Activated gamma-delta T cell treated with anti-CD3 and anti-CD28 coated beads, Interleukin-2, amount 50 U/mL, for 16 hours (primary cell): ENCODE measurements around the gene DPPA4.
"Not testable (repeated sequence)": the region's sequence is repeated elsewhere in the genome, so short reads cannot be mapped to it uniquely, and the experiment has no call there.

ENCODE experiments used
- DNase-seq: peaks from one replicate; pipeline ENCODE4 v3.0.0-alpha.2; 2020; ENCODE audit warnings: low read depth

Gene DPPA4, protein sequence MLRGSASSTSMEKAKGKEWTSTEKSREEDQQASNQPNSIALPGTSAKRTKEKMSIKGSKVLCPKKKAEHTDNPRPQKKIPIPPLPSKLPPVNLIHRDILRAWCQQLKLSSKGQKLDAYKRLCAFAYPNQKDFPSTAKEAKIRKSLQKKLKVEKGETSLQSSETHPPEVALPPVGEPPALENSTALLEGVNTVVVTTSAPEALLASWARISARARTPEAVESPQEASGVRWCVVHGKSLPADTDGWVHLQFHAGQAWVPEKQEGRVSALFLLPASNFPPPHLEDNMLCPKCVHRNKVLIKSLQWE

DNA sequence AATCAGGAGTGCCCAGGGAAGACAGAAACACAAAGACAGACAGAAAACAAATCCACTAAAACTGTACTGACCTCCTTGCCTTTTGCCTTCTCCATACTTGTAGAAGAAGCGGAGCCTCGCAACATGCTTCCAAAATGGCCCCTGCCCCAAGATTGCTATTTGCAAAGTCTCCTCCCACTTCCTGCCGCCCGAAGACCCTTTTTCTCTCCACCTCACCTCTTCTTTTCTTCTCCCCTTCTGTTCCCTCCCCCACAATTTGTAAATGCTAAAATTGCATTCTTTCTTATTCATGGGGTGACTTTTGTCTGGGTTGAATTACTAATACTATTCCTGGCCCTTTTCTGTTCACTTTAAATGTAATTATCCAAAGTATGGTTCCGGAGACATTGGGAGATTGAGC is at the start of gene DPPA4:
Gene DPPA4, minus strand, starts transcription at position 154 of the 400 bp plus-strand sequence. Its CDS starts 29 bp downstream, at position 125.
- DNase-seq: no peak

DNA sequence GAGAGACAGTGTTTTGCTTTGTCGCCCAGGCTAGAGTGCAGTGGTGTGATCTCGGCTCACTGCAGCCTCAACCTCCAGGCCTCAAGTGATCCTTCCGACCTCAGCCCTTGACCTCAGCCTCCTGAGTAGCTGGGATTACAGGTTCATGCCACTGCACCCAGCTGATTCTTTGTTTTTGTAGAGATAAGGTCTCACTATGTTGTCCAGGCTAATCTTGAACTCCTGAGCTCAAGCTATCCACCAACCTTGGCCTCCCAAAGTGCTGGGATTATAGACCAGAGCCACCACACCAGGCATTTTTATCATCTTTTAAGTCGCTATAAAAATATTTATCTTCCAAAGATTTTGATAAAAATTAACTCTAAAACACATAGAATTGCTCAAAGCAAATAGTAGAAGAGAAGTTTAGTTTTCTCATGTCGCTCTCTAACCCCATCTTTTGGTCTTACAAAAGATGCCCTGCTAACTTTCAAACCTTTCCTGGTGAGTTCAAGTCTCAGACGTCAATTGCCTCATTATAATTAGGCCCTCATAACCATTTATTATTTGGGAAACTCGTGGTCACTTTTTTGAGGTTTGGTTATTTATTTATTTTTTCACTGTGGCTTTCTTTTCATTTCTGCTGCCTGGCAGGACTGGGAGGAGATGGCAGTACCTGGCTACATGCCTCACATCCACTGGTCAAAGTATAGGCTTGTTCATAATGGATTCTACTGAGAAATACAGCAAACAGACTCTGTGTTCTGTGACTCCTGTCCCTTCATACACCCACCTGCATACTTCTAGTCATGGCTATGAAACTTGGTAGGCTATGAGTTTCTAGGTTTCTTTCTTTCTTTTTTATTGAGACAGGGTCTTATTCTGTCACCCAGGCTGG is 48.3 kb upstream of the DPPA4 start:
- no peak for DNase-seq

DNA sequence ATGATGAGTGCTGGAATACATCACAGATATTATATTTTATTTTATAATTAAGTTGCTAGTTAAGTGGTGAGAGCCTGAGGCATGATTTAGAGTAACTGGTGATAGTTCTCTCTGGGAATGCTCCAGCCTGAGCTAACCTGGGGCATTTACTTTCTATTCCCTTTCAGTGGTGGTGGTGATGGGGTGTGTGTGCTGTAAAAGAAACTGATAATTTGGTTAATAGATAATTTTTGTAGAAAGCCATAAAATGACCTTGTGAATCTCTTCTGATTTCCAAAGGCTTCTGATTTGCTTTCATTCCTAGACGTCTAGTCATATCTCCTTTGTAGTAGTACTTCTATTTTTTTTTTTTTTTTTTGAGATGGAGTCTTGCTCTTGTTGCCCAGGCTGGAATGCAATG is 46.8 kb upstream of the DPPA4 start:
- no peak for DNase-seq

DNA sequence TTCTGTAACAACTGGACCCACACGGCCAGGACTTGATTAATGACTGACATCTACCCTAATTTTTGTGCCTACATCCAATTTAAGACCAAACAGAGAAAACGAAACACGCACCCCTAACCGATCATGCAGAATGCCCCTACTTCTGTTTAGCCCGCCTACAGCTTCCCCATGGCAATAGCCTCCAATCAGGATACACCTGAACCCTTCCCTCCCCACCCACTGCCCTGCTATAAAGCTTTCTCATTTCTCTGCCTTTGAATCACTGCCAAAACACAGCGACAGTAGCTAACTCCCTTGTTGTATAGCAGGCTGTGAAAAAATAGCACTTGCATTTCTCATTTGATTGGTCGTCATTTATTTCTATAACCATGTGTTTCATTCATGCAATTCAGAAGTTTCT is 45.2 kb upstream of the DPPA4 start:
- no peak for DNase-seq

DNA sequence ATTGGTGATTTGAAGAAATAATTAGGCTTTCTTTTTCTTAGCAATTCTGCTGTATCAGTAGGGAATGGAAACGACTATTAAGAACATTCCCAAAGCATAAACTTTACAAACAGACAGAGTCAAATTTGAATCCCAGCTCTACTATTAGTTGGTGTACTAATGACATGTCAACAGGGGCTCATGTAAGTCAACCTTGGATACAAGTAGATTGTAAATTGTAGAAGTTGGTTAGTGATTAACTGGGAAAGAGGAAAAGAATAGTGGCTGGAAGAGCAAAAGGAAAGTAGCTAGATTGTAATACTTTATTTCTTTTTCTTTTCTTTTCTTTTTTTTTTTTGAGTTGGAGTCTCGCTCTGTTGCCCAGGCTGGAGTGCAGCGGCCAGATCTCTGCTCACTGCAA is 38.6 kb upstream of the DPPA4 start:
- no peak for DNase-seq

DNA sequence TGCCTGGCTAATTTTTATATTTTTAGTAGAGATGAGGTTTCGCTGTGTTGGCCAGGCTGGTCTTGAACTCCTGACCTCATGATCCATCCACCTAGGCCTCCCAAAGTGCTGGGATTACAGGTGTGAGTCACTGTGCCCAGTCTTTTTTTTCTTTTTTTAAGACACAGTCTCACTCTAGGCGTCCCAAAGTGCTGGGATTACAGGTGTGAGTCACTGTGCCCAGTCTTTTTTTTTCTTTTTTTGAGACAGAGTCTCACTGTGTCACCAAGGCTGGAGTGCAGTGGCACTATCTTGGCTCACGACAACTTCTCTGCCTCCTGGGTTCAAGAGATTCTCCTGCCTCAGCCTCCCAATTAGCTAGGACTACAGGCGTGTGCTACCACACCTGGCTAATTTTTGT is 37.1 kb upstream of the DPPA4 start:
- DNase-seq: not testable (repeated sequence)

DNA sequence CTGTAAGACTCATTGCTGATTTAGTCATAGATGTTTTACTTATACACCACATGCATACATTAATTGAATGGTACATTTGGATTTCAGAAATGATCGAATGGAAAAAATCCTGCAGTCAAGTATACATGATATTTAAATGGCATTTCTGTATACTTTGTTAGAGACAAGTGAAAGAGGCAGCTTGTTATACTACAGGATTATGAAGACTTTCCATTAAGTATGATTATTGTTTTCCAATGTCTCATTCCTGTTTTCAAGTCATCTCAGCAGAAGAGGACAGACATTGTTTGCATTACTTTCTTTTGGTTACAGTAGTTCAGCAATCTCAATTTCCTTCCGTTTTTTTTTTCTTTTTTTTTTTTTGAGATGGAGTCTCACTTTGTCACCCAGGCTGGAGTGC is 36.6 kb upstream of the DPPA4 start:
- no peak for DNase-seq

DNA sequence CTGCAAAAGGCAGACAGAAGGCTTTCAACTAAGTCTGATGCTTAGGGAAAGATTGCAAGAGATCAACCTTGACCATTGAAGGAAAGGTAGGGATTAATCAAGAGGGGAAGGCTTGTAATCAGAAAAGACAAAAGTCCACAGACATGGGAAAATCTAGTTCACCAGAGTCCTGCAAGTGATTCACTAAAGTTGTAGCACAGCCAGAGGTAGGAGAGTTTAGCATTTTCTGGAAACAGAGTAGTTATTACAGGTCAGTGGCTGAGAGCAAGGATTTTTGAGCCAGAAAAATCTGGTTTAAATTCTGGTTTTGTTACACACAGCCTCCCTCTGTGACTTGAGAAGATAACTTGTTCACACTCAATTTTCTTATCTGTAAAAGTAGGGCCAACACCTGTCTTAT is 35.3 kb upstream of the DPPA4 start:
- no peak for DNase-seq

DNA sequence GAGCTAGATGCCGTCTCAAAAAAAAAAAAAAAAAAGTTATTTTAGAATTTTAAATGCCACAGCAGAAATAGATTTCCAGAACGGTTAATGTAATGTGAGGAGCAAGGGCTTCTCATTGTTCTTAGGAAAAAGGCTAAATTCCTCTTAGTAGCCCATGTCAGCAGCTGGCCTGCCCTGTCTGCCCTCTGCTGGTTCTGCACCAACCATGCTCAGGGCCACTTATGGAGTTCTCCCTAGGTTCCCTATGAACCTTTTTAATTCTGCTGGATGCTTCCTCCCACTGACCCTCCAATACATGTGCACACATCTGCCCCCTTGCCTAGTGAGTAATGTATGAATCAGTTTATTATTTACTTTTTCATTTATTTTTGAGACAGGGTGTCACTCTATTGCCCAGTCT is 32.2 kb upstream of the DPPA4 start:
- no peak for DNase-seq

DNA sequence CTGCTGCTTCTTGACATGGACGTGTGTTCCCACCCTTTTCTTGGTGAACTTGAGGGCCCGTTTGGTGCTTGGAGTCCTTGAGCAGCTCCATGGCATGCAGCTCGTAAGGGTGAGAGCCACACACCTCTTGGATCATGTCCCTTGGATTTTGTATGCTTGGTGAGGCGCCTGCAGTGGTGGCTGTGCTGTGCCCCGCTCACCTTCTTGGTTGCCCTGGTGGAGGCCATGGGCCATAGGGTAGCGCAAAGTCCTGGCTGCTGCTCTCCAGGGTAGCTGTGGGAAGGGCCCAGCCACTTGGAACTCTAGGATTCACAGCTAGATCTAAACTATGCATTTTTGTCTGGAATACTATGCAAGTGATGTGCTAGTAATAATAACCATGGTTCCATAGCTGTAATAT is 26.7 kb upstream of the DPPA4 start:
- no peak for DNase-seq

DNA sequence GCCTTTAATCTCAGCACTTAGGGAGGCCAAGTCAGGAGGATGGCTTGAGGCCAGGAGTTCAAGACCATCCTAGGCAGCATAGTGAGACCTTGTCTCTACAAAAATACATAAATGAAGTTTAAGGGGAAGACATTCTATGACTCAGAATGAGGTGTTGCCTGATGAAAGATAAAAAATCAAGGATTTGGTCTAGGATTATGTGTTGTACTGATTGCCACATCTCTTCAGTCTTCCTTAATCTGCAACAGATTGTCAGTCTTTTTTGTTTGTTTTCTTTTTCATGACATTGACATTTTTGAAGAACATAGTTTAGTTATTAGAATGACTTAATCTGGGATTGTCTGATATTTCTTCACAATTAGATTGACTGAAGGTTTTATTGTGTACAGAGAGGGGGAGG is 26.3 kb upstream of the DPPA4 start:
- DNase-seq: no peak

DNA sequence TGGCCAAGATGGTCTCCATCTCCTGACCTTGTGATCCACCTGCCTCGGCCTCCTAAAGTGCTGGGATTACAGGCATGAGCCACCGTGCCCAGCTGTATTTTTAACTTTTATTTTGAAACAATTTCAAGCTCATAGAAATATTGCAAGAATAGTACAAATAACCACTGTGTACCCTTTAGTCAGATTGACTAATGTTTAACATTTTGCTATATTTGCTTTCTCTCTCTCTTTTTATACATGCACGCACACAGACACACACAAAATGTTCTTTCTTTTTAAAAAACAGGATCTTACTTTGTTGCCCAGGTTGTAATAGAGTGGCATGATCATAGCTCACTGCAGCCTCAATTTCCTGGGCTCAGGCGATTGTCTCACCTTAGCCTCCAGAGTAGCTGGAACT is 25.5 kb upstream of the DPPA4 start:
- no peak for DNase-seq

DNA sequence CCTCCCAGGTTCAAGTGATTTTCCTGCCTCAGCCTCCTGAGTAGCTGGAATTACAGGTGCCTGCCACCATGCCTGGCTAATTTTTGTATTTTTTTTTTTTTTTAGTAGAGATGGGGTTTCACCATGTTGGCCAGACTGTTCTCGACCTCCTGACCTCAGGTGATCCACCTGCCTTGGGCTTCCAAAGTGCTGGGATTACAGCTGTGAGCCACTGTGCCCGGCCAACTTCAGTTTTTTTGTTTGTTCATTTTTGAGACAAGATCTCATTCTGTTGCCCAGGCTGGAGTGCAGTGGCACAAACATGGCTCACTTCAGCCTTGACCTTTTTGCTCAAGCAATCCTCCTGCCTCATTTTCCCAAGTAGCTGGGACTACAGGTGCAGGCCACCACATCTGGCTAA is 21.5 kb upstream of the DPPA4 start:
- DNase-seq: not testable (repeated sequence)

DNA sequence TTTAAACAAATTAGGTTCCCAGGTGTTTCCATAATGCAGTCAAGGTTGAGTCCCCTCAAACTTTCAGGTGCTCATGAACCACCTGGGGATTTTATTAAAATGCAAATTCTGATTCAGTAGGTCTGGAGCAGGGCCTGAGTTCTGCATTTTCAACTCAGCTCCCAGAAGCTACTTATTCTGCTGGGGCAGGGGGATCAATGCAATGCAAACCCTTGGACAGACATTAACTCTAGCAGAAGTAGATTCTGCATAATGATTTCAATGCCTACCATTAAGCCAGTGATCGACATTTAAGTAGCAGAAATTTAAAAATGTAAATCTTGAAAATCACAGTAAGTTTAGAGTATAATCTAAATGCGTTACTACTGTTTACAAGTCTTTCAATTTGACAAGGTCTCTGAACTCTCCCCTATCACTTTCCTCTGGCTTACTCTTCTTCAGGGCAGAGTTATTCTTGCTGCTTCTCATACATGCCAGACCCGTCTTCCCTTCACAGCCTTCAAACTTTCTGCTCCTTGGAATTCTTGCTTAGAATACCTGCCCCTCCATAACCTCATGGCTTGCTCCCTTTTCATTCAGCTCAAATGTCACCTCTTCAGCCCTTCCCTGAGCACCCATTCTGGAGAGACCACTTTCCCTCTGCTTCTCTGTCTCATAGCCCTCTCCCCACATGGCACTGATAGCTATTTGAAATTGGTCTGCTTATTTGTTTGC is 19.3 kb upstream of the DPPA4 start:
- DNase-seq: no peak

DNA sequence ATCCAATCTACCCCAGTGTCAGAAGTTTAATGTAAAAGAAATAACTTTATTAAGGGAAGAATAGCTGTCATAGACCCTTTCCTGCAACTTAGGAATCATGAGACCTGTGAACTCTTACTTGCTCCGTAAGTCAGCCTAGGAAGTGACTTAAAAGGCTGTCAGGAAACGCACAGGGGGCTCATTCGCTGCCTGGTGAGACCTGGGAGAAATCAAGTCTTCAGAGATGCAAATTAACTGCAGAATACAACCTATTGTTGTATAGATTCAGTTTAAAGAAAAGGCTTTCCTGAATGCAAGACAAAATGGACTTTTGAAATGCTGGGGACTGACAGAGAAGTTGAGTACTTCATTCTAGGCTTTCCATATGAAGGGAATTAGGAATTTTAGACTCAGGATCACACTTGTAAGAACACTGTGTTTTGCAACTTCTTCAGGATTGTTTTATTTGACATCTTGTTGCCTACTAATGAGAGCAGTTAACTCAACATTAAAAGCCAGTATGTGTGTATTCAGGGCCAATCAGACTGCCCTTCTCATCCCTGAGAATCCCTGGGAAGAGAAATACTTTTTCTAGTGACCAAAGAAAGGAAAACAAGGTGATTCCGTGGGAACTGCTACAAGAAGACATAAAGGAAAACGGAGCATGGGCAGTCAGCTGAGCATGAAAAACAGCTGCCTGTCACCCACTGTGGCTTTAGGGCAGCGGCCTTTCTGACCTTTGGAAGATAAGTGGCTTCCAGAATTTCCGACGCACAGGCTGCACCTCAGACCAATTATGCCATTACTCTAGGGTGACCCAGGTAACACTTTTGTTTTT is 18.5 kb upstream of the DPPA4 start:
- no peak for DNase-seq

DNA sequence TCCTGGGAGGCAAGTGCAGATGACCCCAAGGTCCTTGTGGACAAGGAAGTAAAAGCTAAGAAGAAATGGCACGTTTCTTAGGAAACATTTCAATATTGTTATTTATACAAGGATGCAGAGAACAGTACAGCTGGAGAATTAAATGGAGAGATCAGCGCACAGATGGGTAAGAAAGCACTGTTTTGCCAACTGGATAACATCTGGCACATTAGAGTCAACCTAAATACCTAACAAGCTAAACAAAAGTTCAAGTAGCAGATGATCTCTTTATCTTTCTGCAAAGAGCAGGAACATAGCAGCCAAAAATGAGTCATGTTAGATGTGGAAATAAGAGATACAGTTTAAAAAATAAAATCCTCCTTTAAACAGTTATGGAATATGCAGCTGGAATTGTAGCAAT is 15.7 kb upstream of the DPPA4 start:
- DNase-seq: no peak

DNA sequence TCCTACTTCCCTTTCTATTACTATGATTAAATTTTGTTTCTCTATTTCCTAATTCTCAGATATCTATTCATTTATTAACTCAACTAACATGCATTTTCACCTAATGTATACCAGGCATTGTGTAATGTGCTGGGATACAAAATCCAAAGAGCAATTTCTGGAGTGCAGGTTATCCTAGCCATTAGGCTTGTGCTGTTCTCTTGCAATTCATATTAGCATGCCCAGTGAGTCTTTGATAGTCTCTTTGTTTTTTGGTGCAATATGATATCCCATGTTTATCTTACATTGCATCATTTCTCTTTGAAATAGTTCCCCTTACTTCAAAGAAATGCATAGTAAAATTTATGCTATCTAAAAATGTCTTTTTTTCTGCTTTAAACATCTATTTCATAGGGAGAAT is 13.9 kb upstream of the DPPA4 start:
- DNase-seq: no peak

DNA sequence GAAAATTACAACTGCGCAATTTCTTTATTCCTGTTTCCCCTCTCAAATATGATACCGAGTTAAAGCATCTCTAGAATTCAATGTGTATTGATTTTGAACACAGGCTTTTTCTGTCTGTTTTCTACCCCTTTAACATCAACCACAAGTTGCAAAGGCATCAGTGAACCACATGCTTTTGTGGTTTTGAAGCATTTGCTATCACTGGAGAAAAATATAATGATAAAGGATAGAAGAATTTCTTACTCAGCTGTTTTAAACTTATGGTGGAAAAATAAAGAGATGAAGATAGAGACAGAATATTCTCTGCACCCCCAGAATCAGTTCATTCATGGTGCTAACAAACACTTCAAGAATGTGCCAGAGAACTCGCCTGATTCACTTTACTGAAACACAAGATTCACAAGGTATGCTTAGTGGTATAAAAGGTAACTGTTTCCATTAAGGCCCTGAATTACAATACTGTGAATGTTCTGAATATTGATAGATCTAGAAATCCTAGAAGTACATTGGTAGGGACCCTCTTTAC is 9.5 kb upstream of the DPPA4 start:
- no peak for DNase-seq

DNA sequence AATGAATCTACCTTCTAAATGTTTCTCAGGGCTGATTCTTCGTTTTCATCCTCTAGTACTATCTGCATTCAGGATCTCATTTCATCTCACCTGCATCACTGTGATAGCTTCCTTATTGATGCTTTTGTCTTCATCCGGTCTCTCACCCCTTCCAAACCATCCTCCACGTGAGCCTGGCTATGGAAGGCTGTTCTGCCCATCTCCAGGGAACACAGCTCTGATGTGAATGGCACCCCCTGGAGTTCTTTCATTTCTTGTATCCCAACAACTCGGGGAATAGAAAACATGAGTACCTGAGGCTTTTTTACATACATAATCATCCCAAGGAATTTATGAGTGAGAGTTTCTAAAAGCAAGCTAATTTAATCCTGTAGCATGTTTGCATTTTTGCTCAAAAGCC is 8.8 kb upstream of the DPPA4 start:
- DNase-seq: no peak

DNA sequence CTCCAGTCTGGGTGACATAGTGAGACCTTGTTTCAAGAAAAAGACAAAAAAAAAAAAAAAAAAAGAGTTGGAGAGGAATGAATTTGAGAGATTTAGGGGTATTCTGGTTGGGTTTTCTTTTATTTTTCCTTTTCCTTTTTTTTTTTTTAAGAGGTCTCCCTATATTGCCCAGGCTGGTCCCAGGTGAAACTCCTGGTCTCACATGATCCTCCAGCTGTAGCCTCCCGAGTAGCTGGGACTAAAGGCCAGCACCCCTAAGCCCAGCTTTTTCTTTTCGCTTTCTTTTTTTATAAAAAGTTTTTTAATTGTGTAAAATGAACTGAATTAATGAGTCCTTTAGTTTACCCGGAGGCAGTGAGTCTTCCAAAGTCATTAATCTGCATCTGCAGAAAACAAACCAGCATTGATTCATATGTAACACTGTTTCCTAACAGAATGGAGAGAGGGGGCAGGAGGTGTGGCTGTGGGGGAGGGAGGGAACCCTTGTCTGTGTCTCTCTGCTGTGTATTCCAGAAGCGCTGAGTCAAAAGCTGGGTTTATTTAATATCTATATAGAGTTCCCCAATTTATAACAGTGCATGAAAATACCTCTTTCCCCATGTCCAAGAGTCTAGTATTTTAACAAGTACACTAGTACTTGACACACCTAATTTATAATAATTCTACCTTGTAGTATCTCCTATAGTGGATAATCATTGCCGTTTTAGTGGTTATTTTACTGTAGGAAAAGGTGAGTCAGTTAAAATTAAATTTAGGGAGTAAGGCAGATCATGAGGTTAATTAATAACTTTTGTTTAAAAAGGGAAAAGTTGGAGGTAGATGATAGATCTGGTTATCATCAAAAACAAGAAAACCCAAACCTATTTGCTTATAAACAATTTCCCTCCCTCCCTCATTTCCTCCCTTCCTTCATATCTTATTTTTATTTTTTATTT is 2.6 kb upstream of the DPPA4 start:
- DNase-seq: no peak

DNA sequence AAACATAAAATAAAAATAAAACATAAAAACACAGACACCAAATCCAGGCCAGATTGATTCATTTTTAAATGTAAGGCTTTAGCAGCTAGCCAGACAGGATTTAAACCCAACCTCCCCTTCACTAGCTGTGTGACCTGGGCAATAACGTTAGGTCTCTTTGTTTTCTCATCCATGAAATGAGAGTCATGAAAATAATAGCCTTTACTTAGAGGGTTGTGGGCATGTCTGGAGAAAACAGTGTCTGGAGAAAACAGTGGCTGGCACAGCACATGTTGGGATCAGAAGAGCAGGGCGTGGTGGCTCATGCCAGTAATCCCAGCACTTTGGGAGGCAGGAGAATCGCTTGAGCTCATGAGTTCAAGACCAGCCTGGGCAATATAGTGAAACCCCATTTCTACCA is 1.9 kb upstream of the DPPA4 start:
- no peak for DNase-seq
